ENCODE measurements around the gene GRB10. TPM values are rescaled to one million over a fixed set of nuclear protein-coding genes. Genes with fewer than 3 reads are reported as not detected.
"Not testable (repeated sequence)": the region's sequence is repeated elsewhere in the genome, so short reads cannot be mapped to it uniquely, and the experiment has no call there.

Gene GRB10
- total and polyA plus RNA-seq, 4 donors, result 42.2 to 50.6 (median 50.0) TPM

- Histone ChIP-seq H3K27me3 (ENCODE audit: control insufficient read depth, insufficient read depth, low read length) (no peaks in the 10 kb centered on the region), H3K4me1 (ENCODE audit: control insufficient read depth, insufficient read depth, low read length) (no peaks in the 10 kb centered on the region), H3K9me3 (ENCODE audit: control insufficient read depth, insufficient read depth, low read length) (no peaks in the 10 kb centered on the region), H3K27ac (ENCODE audit: low read depth, low read length) (no peak overlapping the region), H3K4me3 (ENCODE audit: low read depth, low read length) (no peak overlapping the region), H3K36me3 (ENCODE audit: control insufficient read depth, insufficient read depth, low read length) (no peaks in the 10 kb centered on the region)
- DNase-seq (ENCODE audit: low read depth in 4 of 6, low spot score in 6 of 6), result peak in 1 of 6 donors; percentile 60
- WGBS (ENCODE audit: insufficient coverage), result 31% methylated on average over 1 of the region's 4 CpGs
Observed at GRCh38 chr7:50552139-50552538, 230.6 kb downstream of the GRB10 start.

- not testable (repeated sequence) for H3K4me3 ChIP-seq (ENCODE audit: low read depth, low read length); H3K36me3 ChIP-seq (ENCODE audit: control insufficient read depth, insufficient read depth, low read length); H3K27me3 ChIP-seq (ENCODE audit: control insufficient read depth, insufficient read depth, low read length); H3K27ac ChIP-seq (ENCODE audit: low read depth, low read length); H3K4me1 ChIP-seq (ENCODE audit: control insufficient read depth, insufficient read depth, low read length); H3K9me3 ChIP-seq (ENCODE audit: control insufficient read depth, insufficient read depth, low read length); DNase-seq (ENCODE audit: low read depth in 4 of 6, low spot score in 6 of 6)
- 80% methylated on average over 1 of the region's 4 CpGs for WGBS (ENCODE audit: insufficient coverage)
Observed at GRCh38 chr7:50545613-50546012, 237.1 kb downstream of the GRB10 start.

DNA sequence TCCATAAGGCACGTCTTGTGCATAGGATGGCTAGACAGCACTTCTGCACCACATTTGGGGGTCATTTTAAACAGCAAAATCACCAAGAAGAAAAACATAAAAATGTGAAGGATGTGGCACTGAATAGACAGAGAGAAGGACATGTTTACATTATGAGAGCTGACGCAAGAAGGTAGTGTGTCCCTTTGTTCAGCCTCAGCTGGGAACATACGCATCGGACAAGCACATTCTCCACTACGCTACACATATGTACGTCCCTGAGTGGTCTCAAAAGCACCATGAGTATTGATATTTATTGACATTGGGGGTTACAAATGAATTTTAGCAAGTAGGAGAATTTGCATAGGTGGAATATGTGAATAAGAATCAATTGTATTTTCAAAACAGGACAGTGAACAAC is 237.7 kb downstream of the GRB10 start:
- Histone ChIP-seq H3K4me1 (ENCODE audit: control insufficient read depth, insufficient read depth, low read length) (no peaks in the 10 kb centered on the region), H3K27me3 (ENCODE audit: control insufficient read depth, insufficient read depth, low read length) (no peaks in the 10 kb centered on the region), H3K36me3 (ENCODE audit: control insufficient read depth, insufficient read depth, low read length) (no peaks in the 10 kb centered on the region), H3K4me3 (ENCODE audit: low read depth, low read length) (no peak overlapping the region), H3K9me3 (ENCODE audit: control insufficient read depth, insufficient read depth, low read length) (no peaks in the 10 kb centered on the region), H3K27ac (ENCODE audit: low read depth, low read length) (no peak overlapping the region)
- DNase-seq (ENCODE audit: low read depth in 4 of 6, low spot score in 6 of 6), result peak in 1 of 6 donors; percentile 50
- WGBS (ENCODE audit: insufficient coverage), result no CpG with 5 or more reads among the region's 6 CpGs

GRCh38 chr7:50543776-50544442 is 238.8 kb downstream of the GRB10 start:
- WGBS (ENCODE audit: insufficient coverage), result 95% methylated on average over 17 of the region's 18 CpGs
- DNase-seq (ENCODE audit: low read depth in 4 of 6, low spot score in 6 of 6), result no peak
- Histone ChIP-seq H3K27me3 (ENCODE audit: control insufficient read depth, insufficient read depth, low read length) (no peaks in the 10 kb centered on the region), H3K4me3 (ENCODE audit: low read depth, low read length) (no peak overlapping the region), H3K4me1 (ENCODE audit: control insufficient read depth, insufficient read depth, low read length) (peaks cover 3% of the 10 kb centered on the region), H3K27ac (ENCODE audit: low read depth, low read length) (no peak overlapping the region), H3K9me3 (ENCODE audit: control insufficient read depth, insufficient read depth, low read length) (no peaks in the 10 kb centered on the region), H3K36me3 (ENCODE audit: control insufficient read depth, insufficient read depth, low read length) (no peaks in the 10 kb centered on the region)

DNA sequence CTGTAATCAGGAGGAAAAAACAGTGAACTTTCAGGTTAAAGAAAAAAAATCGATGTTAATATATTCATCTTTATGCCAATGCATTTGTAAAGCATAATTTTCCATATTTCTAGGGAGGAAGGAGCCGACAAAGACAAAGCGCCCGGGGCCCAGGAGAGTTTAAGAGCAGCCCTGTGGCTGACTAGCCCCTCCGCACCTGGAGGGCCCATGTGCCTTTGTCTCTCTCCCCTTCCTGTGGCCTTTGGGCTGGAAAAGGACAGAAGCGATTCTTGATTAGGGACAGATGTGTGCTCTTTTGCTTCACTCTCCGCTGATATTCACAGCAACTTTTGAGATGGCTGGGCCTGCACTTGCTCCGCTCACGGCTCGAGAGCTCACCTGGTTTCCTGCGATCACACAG is 240.6 kb downstream of the GRB10 start:
- no peaks in the 10 kb centered on the region for H3K36me3 ChIP-seq (ENCODE audit: control insufficient read depth, insufficient read depth, low read length)
- no peak overlapping the region for H3K4me3 ChIP-seq (ENCODE audit: low read depth, low read length)
- H3K27ac ChIP-seq (ENCODE audit: low read depth, low read length), result no peak overlapping the region
- no peak for DNase-seq (ENCODE audit: low read depth in 4 of 6, low spot score in 6 of 6)
- no peaks in the 10 kb centered on the region for H3K27me3 ChIP-seq (ENCODE audit: control insufficient read depth, insufficient read depth, low read length)
- H3K9me3 ChIP-seq (ENCODE audit: control insufficient read depth, insufficient read depth, low read length), result no peaks in the 10 kb centered on the region
- peaks cover 5% of the 10 kb centered on the region for H3K4me1 ChIP-seq (ENCODE audit: control insufficient read depth, insufficient read depth, low read length)
- WGBS (ENCODE audit: insufficient coverage), result 81% methylated on average over 10 of the region's 11 CpGs

DNA sequence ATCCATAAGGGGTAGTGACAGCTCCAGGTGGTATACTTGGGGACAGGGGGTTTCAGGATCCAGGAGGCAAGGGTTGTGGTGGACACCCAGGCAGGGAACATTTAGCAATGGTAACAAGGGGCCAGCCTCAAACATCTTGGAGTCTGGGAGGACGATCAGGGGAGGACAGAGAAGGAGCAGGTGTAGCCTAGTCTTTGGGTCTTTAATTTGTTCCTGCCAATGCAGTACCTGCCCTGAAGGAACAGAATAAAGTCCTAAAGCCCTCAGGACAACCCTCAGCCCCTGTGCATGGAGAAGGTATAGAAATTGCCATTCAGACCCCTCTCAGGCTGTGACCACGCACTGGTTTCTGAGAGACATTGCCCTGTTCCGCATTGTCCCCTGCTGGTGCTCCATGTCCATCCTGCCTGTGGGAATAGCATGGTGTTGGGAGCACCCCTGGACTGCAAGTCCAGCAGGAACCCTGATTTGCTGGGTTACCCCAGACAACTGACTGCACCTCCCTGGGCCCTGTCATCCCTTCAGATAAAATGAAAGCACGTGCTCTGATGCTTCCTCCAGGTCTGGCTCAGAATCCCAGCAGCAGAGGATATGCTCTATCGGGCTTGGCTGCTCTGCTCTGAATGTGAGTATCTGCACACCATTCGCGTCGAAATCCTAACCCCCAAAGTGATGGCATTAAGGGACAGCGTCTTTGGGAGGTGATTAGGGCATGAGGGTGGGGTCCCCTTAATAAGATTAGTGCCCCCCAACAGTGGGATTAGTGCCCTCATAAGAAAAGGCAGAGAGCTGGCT is 241.7 kb downstream of the GRB10 start:
- Histone ChIP-seq H3K4me3 (ENCODE audit: low read depth, low read length) (no peak overlapping the region), H3K36me3 (ENCODE audit: control insufficient read depth, insufficient read depth, low read length) (no peaks in the 10 kb centered on the region), H3K27ac (ENCODE audit: low read depth, low read length) (no peak overlapping the region), H3K27me3 (ENCODE audit: control insufficient read depth, insufficient read depth, low read length) (no peaks in the 10 kb centered on the region), H3K9me3 (ENCODE audit: control insufficient read depth, insufficient read depth, low read length) (no peaks in the 10 kb centered on the region), H3K4me1 (ENCODE audit: control insufficient read depth, insufficient read depth, low read length) (peaks cover 5% of the 10 kb centered on the region)
- 95% methylated on average over 9 of the region's 9 CpGs for WGBS (ENCODE audit: insufficient coverage)
- no peak for DNase-seq (ENCODE audit: low read depth in 4 of 6, low spot score in 6 of 6)

Other genes with a start within 250 kb of the GRB10 start
- gene DDC, start 217.5 kb downstream of the GRB10 start, total RNA-seq, result 1 to 10 TPM; 2.3 to 2.5 TPM
- 1 to 10 TPM; 1.6 to 1.9 TPM for gene DDC, start 217.5 kb downstream of the GRB10 start, polyA plus RNA-seq (ENCODE audit: insufficient read length in 2 of 2)

Data from spinal cord (tissue), 10 donors.